Activated CD4-positive, alpha-beta T cell treated with anti-CD3 and anti-CD28 coated beads for 36 hours (primary cell): ENCODE results near the gene GRHPR. TPM values are rescaled to one million over a fixed set of nuclear protein-coding genes. Genes with fewer than 3 reads are reported as not detected.

Source experiments
- ATAC-seq: fragments of 200-7000 bp; cut with Tn5 transposase; one replicate; pipeline ENCODE4 v1.10.0; 2021; ENCODE audit warnings: mild to moderate bottlenecking, moderate library complexity
- CTCF ChIA-PET: fragments of 350-600 bp; sonication (Branson Sonifier 250); formaldehyde crosslinking; loops from one replicate; lab custom pipeline; 2021; ENCODE audit warnings: antibody characterized with exemption; lab: Charles Lee
- POLR2A ChIA-PET: fragments of 350-600 bp; sonication (Branson Sonifier 250); formaldehyde crosslinking; loops from one replicate; lab custom pipeline; 2021; ENCODE audit warnings: antibody characterized with exemption, inconsistent platforms; lab: Charles Lee
- DNase-seq: peaks from one replicate; pipeline ENCODE4 v3.0.0-alpha.2; 2020
- H3K27ac Mint-ChIP-seq: one replicate; pipeline ENCODE4 v1.8.0; 2021; ENCODE audit warnings: mixed read lengths
- H3K27me3 Mint-ChIP-seq: one replicate; pipeline ENCODE4 v1.8.0; 2021; ENCODE audit warnings: mixed read lengths
- H3K36me3 Mint-ChIP-seq: one replicate; pipeline ENCODE4 v1.8.0; 2021; ENCODE audit warnings: low read depth, mixed read lengths
- H3K4me1 Mint-ChIP-seq: one replicate; pipeline ENCODE4 v1.8.0; 2021; ENCODE audit warnings: mixed read lengths
- H3K4me3 Mint-ChIP-seq: one replicate; pipeline ENCODE4 v1.8.0; 2021; ENCODE audit warnings: mild to moderate bottlenecking, moderate library complexity, mixed read lengths
- H3K9me3 Mint-ChIP-seq: one replicate; pipeline ENCODE4 v1.8.0; 2021; ENCODE audit warnings: low read depth, mixed read lengths
- intact Hi-C, 2 experiments: fragments of 100-400 bp; cut with DNase I in 1 of 2; cut with micrococcal nuclease in 1 of 2; formaldehyde crosslinking; loops; one replicate each; pipeline versions ENCODE4 v1.14.2 to v1.15.1; 2022 to 2024; cut with DNase I, micrococcal nuclease
- total RNA-seq, 2 experiments: library from RNA; stranded (reverse); gene quantifications; one replicate each; pipeline ENCODE4 v1.2.3, GENCODE V29; 2021

Gene GRHPR
- total RNA-seq, 2 experiments from 2014 or later: 69.1 to 74.4 TPM

- no peak for DNase-seq
- no peak overlapping the region for H3K27ac Mint-ChIP-seq
- CTCF ChIA-PET: no interaction called here
- no peak overlapping the region for H3K4me3 Mint-ChIP-seq
- POLR2A ChIA-PET: interaction anchor here (0.6 kb wide), 1 partner anchor 480 kb away, joined by 4 read pairs; no protein-coding TSS in a partner anchor
- no peak for ATAC-seq
- H3K36me3 Mint-ChIP-seq: no peaks in the 10 kb centered on the region
- no peaks in the 10 kb centered on the region for H3K9me3 Mint-ChIP-seq
- H3K27me3 Mint-ChIP-seq: no peaks in the 10 kb centered on the region
- intact Hi-C loops: no loop called here
- peaks cover 5% of the 10 kb centered on the region for H3K4me1 Mint-ChIP-seq
Observed at GRCh38 chr9:37399336-37399735, 23.2 kb upstream of the GRHPR start.

- intact Hi-C loops: loop anchor here in 1 of 2 experiments (10.0 kb wide), 1 partner anchor 530 kb away; no protein-coding TSS in a partner anchor
- CTCF ChIA-PET: interaction anchor here (1.5 kb wide), 1 partner anchor 11 kb away, joined by 4 read pairs; no protein-coding TSS in a partner anchor
- H3K4me1 Mint-ChIP-seq: peaks cover 13% of the 10 kb centered on the region
Observed at GRCh38 chr9:37404590-37404989, 17.9 kb upstream of the GRHPR start.

GRCh38 chr9:37405350-37405749 is 17.1 kb upstream of the GRHPR start:
- Mint-ChIP-seq H3K27ac (no peak overlapping the region), H3K9me3 (no peaks in the 10 kb centered on the region), H3K27me3 (no peaks in the 10 kb centered on the region), H3K36me3 (no peaks in the 10 kb centered on the region), H3K4me3 (no peak overlapping the region), H3K4me1 (peaks cover 17% of the 10 kb centered on the region)
- ATAC-seq (no peak), DNase-seq (no peak)
- POLR2A ChIA-PET: no interaction called here
- CTCF ChIA-PET: interaction anchor here (1.5 kb wide), 1 partner anchor 10 kb away, joined by 4 read pairs; no protein-coding TSS in a partner anchor
- intact Hi-C loops: loop anchor here in 1 of 2 experiments (10.0 kb wide), 1 partner anchor 531 kb away; no protein-coding TSS in a partner anchor

More at GRCh38 chr9:37404590-37404989, 17.9 kb upstream of the GRHPR start:
- Mint-ChIP-seq H3K9me3 (no peaks in the 10 kb centered on the region), H3K27me3 (no peaks in the 10 kb centered on the region), H3K36me3 (no peaks in the 10 kb centered on the region), H3K27ac (no peak overlapping the region), H3K4me3 (no peak overlapping the region)
- POLR2A ChIA-PET: no interaction called here
- DNase-seq: no peak
- no peak for ATAC-seq

GRCh38 chr9:37405764-37406380 is 16.6 kb upstream of the GRHPR start:
- Mint-ChIP-seq H3K36me3 (no peaks in the 10 kb centered on the region), H3K4me1 (peaks cover 21% of the 10 kb centered on the region), H3K27ac (no peak overlapping the region), H3K27me3 (no peaks in the 10 kb centered on the region), H3K4me3 (no peak overlapping the region), H3K9me3 (no peaks in the 10 kb centered on the region)
- DNase-seq: no peak
- ATAC-seq: no peak
- ChIA-PET CTCF (interaction anchor here (1.4 to 1.5 kb wide), 2 partner anchors 9 to 10 kb away, joined by 4 to 6 read pairs; no protein-coding TSS in a partner anchor), POLR2A (no interaction called here)
- intact Hi-C loops: loop anchor here in 1 of 2 experiments (10.0 kb wide), 1 partner anchor 531 kb away; no protein-coding TSS in a partner anchor

- peaks cover 30% of the 10 kb centered on the region for H3K4me1 Mint-ChIP-seq
- no peak overlapping the region for H3K27ac Mint-ChIP-seq
- ChIA-PET CTCF (interaction anchor here (0.6 to 1.9 kb wide), 4 partner anchors 8 to 423 kb away, joined by 3 to 6 read pairs (median 3); no protein-coding TSS in a partner anchor), POLR2A (no interaction called here)
- DNase-seq: no peak
- intact Hi-C loops: loop anchor here in 1 of 2 experiments (10.0 kb wide), 1 partner anchor 532 kb away; no protein-coding TSS in a partner anchor
- no peak overlapping the region for H3K4me3 Mint-ChIP-seq
- H3K9me3 Mint-ChIP-seq: no peaks in the 10 kb centered on the region
- H3K27me3 Mint-ChIP-seq: no peaks in the 10 kb centered on the region
- no peaks in the 10 kb centered on the region for H3K36me3 Mint-ChIP-seq
- ATAC-seq: no peak
Observed at GRCh38 chr9:37406603-37407401, 15.7 kb upstream of the GRHPR start.

- ATAC-seq (no peak), DNase-seq (no peak)
- no peak overlapping the region for H3K27ac Mint-ChIP-seq
- no peaks in the 10 kb centered on the region for H3K27me3 Mint-ChIP-seq
- no peaks in the 10 kb centered on the region for H3K9me3 Mint-ChIP-seq
- no peaks in the 10 kb centered on the region for H3K36me3 Mint-ChIP-seq
- peaks cover 35% of the 10 kb centered on the region for H3K4me1 Mint-ChIP-seq
- CTCF ChIA-PET: interaction anchor here (1.0 to 1.9 kb wide), 3 partner anchors 8 to 423 kb away, joined by 3 to 6 read pairs (median 3); no protein-coding TSS in a partner anchor
- POLR2A ChIA-PET: no interaction called here
- intact Hi-C loops: loop anchor here in 1 of 2 experiments (10.0 kb wide), 1 partner anchor 533 kb away; no protein-coding TSS in a partner anchor
- H3K4me3 Mint-ChIP-seq: no peak overlapping the region
Observed at GRCh38 chr9:37407468-37407867, 15.0 kb upstream of the GRHPR start.

GRCh38 chr9:37408933-37409710 is 13.4 kb upstream of the GRHPR start:
- H3K27ac Mint-ChIP-seq: no peak overlapping the region
- ATAC-seq: peak; percentile 82
- ChIA-PET CTCF (no interaction called here), POLR2A (interaction anchor here (0.6 kb wide), 1 partner anchor 41 kb away, joined by 4 read pairs; no protein-coding TSS in a partner anchor)
- peak; percentile 86 for DNase-seq
- no peaks in the 10 kb centered on the region for H3K27me3 Mint-ChIP-seq
- peaks cover 31% of the 10 kb centered on the region for H3K4me1 Mint-ChIP-seq
- H3K36me3 Mint-ChIP-seq: no peaks in the 10 kb centered on the region
- intact Hi-C loops: loop anchor here (2.0 to 10.0 kb wide), 2 partner anchors 480 to 534 kb away; no protein-coding TSS in a partner anchor
- no peak overlapping the region for H3K4me3 Mint-ChIP-seq
- no peaks in the 10 kb centered on the region for H3K9me3 Mint-ChIP-seq

- ATAC-seq: no peak
- no peaks in the 10 kb centered on the region for H3K9me3 Mint-ChIP-seq
- no peaks in the 10 kb centered on the region for H3K36me3 Mint-ChIP-seq
- ChIA-PET CTCF (interaction anchor here (0.6 to 1.7 kb wide), 5 partner anchors 12 to 205 kb away, joined by 3 to 10 read pairs (median 4); partner anchors contain the start of gene GRHPR), POLR2A (no interaction called here)
- H3K27me3 Mint-ChIP-seq: no peaks in the 10 kb centered on the region
- H3K27ac Mint-ChIP-seq: peak overlapping the region; percentile 53
- H3K4me1 Mint-ChIP-seq: peaks cover 37% of the 10 kb centered on the region
- DNase-seq: no peak
- no peak overlapping the region for H3K4me3 Mint-ChIP-seq
- intact Hi-C loops: no loop called here
Observed at GRCh38 chr9:37410354-37410861, 12.1 kb upstream of the GRHPR start.

- no peaks in the 10 kb centered on the region for H3K27me3 Mint-ChIP-seq
- ChIA-PET CTCF (interaction anchor here (0.8 to 1.7 kb wide), 7 partner anchors 9 to 291 kb away, joined by 3 to 10 read pairs (median 3); partner anchors contain the start of genes GRHPR and ZCCHC7), POLR2A (no interaction called here)
- H3K4me1 Mint-ChIP-seq: peaks cover 38% of the 10 kb centered on the region
- DNase-seq (peak; percentile 72), ATAC-seq (peak; percentile 74)
- H3K36me3 Mint-ChIP-seq: no peaks in the 10 kb centered on the region
- peak overlapping the region; percentile 58 for H3K27ac Mint-ChIP-seq
- H3K4me3 Mint-ChIP-seq: no peak overlapping the region
- H3K9me3 Mint-ChIP-seq: no peaks in the 10 kb centered on the region
- intact Hi-C loops: loop anchor here in 1 of 2 experiments (1.0 kb wide), 1 partner anchor 11 kb away; the partner anchor contains the start of gene GRHPR
Observed at GRCh38 chr9:37410969-37411785, 11.3 kb upstream of the GRHPR start.
